IMR-90 (cell line): ENCODE data around the gene KCNF1. TPM values are rescaled to one million over a fixed set of nuclear protein-coding genes. Genes with fewer than 3 reads are reported as not detected.

Source experiments
- ATAC-seq: fragments of 200-7000 bp; cut with Tn5 transposase; 2 replicates; pipeline ENCODE4 v1.9.1; 2020; ENCODE audit warnings: low read depth, mild to moderate bottlenecking, moderate library complexity
- BruUV-seq: library from RNA; stranded (reverse); fragments of 400-500 nt; replicated peaks from 2 replicates; lab custom pipeline; 2021; lab: Mats Ljungman, UMichigan
- CTCF ChIA-PET: fragments of 300-600 bp; formaldehyde crosslinking; extraction: SDS; loops from one replicate; lab custom pipeline; 2021; ENCODE audit warnings: antibody characterized with exemption; lab: Yijun Ruan, JAX
- POLR2A ChIA-PET: fragments of 300-600 bp; sonication (Branson Sonifier 250); formaldehyde crosslinking; loops from one replicate; lab custom pipeline; 2022; ENCODE audit warnings: antibody characterized with exemption; ENCODE audit not compliant: unreplicated experiment; lab: Charles Lee
- DNase-seq: peaks from one replicate; pipeline ENCODE4 v3.0.0; 2013
- H2AFZ ChIP-seq: replicated peaks from 2 replicates; pipeline ENCODE3; 2013; ENCODE audit warnings: low read length, mild to moderate bottlenecking; ENCODE audit not compliant: poor library complexity
- H2AK5ac ChIP-seq: 2 replicates; pipeline ENCODE4 v1.6.1; 2013; ENCODE audit warnings: low read depth, low read length, inconsistent platforms
- H2AK9ac ChIP-seq: replicated peaks from 2 replicates; pipeline ENCODE3; 2013; ENCODE audit warnings: mild to moderate bottlenecking, low read depth, low read length, moderate library complexity; ENCODE audit not compliant: poor library complexity
- H2BK120ac ChIP-seq: 2 replicates; pipeline ENCODE4 v1.6.1; 2013; ENCODE audit warnings: low read depth, low read length, inconsistent platforms
- H2BK15ac ChIP-seq: 3 replicates; pipeline ENCODE4 v1.6.1; 2013; ENCODE audit warnings: low read depth, low read length, inconsistent platforms
- H2BK20ac ChIP-seq: 2 replicates; pipeline ENCODE4 v1.6.1; 2013; ENCODE audit warnings: low read depth, mild to moderate bottlenecking, inconsistent platforms, low read length, moderate library complexity
- H2BK5ac ChIP-seq: 2 replicates; pipeline ENCODE4 v1.6.1; 2013; ENCODE audit warnings: mild to moderate bottlenecking, low read depth, low read length, inconsistent platforms; ENCODE audit not compliant: poor library complexity, severe bottlenecking
- H3K14ac ChIP-seq: replicated peaks from 2 replicates; pipeline ENCODE4 v1.6.1; 2013; ENCODE audit warnings: low read depth, low read length, inconsistent platforms
- H3K18ac ChIP-seq: 2 replicates; pipeline ENCODE4 v1.6.1; 2013; ENCODE audit warnings: low read depth, low read length, control low read depth
- H3K23ac ChIP-seq: 2 replicates; pipeline ENCODE4 v1.6.1; 2013; ENCODE audit warnings: low read depth, low read length, inconsistent platforms
- H3K27ac ChIP-seq: 2 replicates; pipeline ENCODE4 v1.5.1; 2013; ENCODE audit warnings: mild to moderate bottlenecking, control low read depth, low read length; ENCODE audit not compliant: insufficient read depth
- H3K27me3 ChIP-seq: 2 replicates; pipeline ENCODE4 v1.6.1; 2013; ENCODE audit warnings: low read length; ENCODE audit not compliant: control insufficient read depth, insufficient read depth
- H3K36me3 ChIP-seq: 2 replicates; pipeline ENCODE4 v1.6.1; 2013; ENCODE audit warnings: low read length, mixed read lengths; ENCODE audit not compliant: control insufficient read depth, insufficient read depth
- H3K4ac ChIP-seq: 2 replicates; pipeline ENCODE4 v1.6.1; 2013; ENCODE audit warnings: low read depth, low read length, inconsistent platforms
- H3K4me1 ChIP-seq: 2 replicates; pipeline ENCODE4 v1.6.1; 2013; ENCODE audit warnings: low read length, mixed read lengths; ENCODE audit not compliant: control insufficient read depth, insufficient read depth
- H3K4me2 ChIP-seq: 2 replicates; pipeline ENCODE4 v1.6.1; 2013; ENCODE audit warnings: low read depth, mild to moderate bottlenecking, control low read depth, low read length, moderate library complexity
- H3K4me3 ChIP-seq: 2 replicates; pipeline ENCODE4 v1.5.1; 2013; ENCODE audit warnings: low read depth, mild to moderate bottlenecking, control low read depth, low read length, moderate library complexity; ENCODE audit not compliant: insufficient read depth
- H3K56ac ChIP-seq: 2 replicates; pipeline ENCODE4 v1.6.1; 2013; ENCODE audit warnings: low read length, inconsistent platforms; ENCODE audit not compliant: insufficient read depth; ENCODE audit errors: extremely low read depth
- H3K79me1 ChIP-seq, 2 experiments: 2 replicates each; pipeline ENCODE4 v1.6.1; 2013; ENCODE audit warnings: low read length in 2 of 2, inconsistent platforms in 1 of 2, low read depth in 1 of 2
- H3K9ac ChIP-seq: 2 replicates; pipeline ENCODE4 v1.6.1; 2013; ENCODE audit warnings: low read depth, low read length, control low read depth
- H3K9me1 ChIP-seq: 2 replicates; pipeline ENCODE4 v1.6.1; 2013; ENCODE audit warnings: low read length, inconsistent platforms; ENCODE audit not compliant: insufficient read depth
- H3K9me3 ChIP-seq: 2 replicates; pipeline ENCODE4 v1.6.1; 2013; ENCODE audit warnings: low read length; ENCODE audit not compliant: control insufficient read depth, insufficient read depth
- H4K20me1 ChIP-seq: 2 replicates; pipeline ENCODE4 v1.6.1; 2013; ENCODE audit warnings: low read length, inconsistent platforms; ENCODE audit not compliant: insufficient read depth
- H4K5ac ChIP-seq: 2 replicates; pipeline ENCODE4 v1.6.1; 2013; ENCODE audit warnings: mild to moderate bottlenecking, low read depth, low read length, control low read depth
- H4K8ac ChIP-seq, 2 experiments: 2 replicates each; pipeline ENCODE4 v1.6.1; 2013; ENCODE audit warnings: low read depth in 2 of 2, low read length in 2 of 2, control low read depth in 1 of 2, inconsistent platforms in 1 of 2
- H4K91ac ChIP-seq: 2 replicates; pipeline ENCODE4 v1.6.1; 2013; ENCODE audit warnings: low read depth, low read length, inconsistent platforms; ENCODE audit not compliant: insufficient read depth
- SMC3 ChIP-seq: fragments of 150-350 bp; IDR thresholded peaks from 2 replicates; pipeline ENCODE4 v1.6.1; 2016; ENCODE audit warnings: low read depth, mild to moderate bottlenecking, antibody characterized with exemption, low read length, moderate library complexity
- USF2 ChIP-seq: fragments of 150-350 bp; IDR thresholded peaks from 2 replicates; pipeline ENCODE4 v1.6.1; 2017; ENCODE audit warnings: mild to moderate bottlenecking, antibody characterized with exemption, low read length, low read depth
- WGBS, 2 experiments: methylation state at CpG; one replicate each; pipeline versions ENCODE4 v1.1.5 to v1.1.7; 2013; ENCODE audit warnings: missing lambda C conversion rate in 2 of 2; ENCODE audit not compliant: insufficient read length in 1 of 2; ENCODE audit errors: extremely low coverage in 2 of 2; 5-methylcytosine and 5-hydroxymethylcytosine counted together
- dilution Hi-C: fragments of 300-500 bp; cut with HindIII; formaldehyde crosslinking; loops from one replicate; pipeline ENCODE4 v1.14.3; 2018; ENCODE audit warnings: low sequenced_read_pairs; ENCODE audit not compliant: unreplicated experiment
- in situ Hi-C: fragments of 300-500 bp; cut with MboI; formaldehyde crosslinking; loops from 3 replicates; pipeline ENCODE4 v1.14.3; 2019; ENCODE audit warnings: low sequenced_read_pairs, inconsistent platforms, mixed read lengths
- intact Hi-C: fragments of 100-400 bp; cut with micrococcal nuclease; formaldehyde crosslinking; loops from 2 replicates; pipeline ENCODE4 v1.10.0; 2022
- polyA plus RNA-seq, 3 experiments: library from polyadenylated mRNA; depleted of rRNA; stranded (reverse); fragments of >200 nt; gene quantifications; 2 replicates each; pipeline ENCODE4 v1.2.3, GENCODE V29; 2012; ENCODE audit warnings: low replicate concordance in 1 of 3
- total RNA-seq: library from RNA; depleted of rRNA; stranded (reverse); fragments of >200 nt; gene quantifications from 2 replicates; pipeline ENCODE4 v1.2.3, GENCODE V29; 2012

KCNF1 gene
- total and polyA plus RNA-seq, 2 of the 4 experiments (the other 2 are of a cell fraction): 0.54 to 1.4 TPM

- in situ Hi-C loops (no loop called here), intact Hi-C loops (loop anchor here (2.0 to 5.0 kb wide), 2 partner anchors 78 to 215 kb away; no protein-coding TSS in a partner anchor), dilution Hi-C loops (no loop called here)
- H4K91ac ChIP-seq: no peak overlapping the region
- ChIA-PET CTCF (interaction anchor here (0.6 to 1.0 kb wide), 2 partner anchors 41 to 215 kb away, joined by 3 read pairs; no protein-coding TSS in a partner anchor), POLR2A (no interaction called here)
- no peak overlapping the region for H3K18ac ChIP-seq
- no peak for ATAC-seq
- no peak overlapping the region for H3K9ac ChIP-seq
- H3K36me3 ChIP-seq: no peaks in the 10 kb centered on the region
- H2AFZ ChIP-seq: no peak overlapping the region
- H3K14ac ChIP-seq: no peak overlapping the region
- BruUV-seq: no TSS peak
- TF ChIP-seq USF2 (no peak), SMC3 (no peak)
- no peak overlapping the region for H3K56ac ChIP-seq
- 48% methylated on average over 2 of the region's 3 CpGs; no CpG with 5 or more reads in 1 of the 2 experiments for WGBS, 2 experiments
- no peak overlapping the region for H2BK5ac ChIP-seq
- H3K4me3 ChIP-seq: no peak overlapping the region
- no peaks in the 10 kb centered on the region for H3K9me3 ChIP-seq
- H4K20me1 ChIP-seq: no peaks in the 10 kb centered on the region
- peaks cover 0 to 21% of the 10 kb centered on the region in 2 experiments; a peak in 2 of 4 replicates for H3K79me1 ChIP-seq
- H3K4me2 ChIP-seq: no peak overlapping the region
- H3K27me3 ChIP-seq: no peaks in the 10 kb centered on the region
- H2BK120ac ChIP-seq: no peak overlapping the region
- peaks cover 4% of the 10 kb centered on the region; the same call in 1 of the 2 replicates for H3K9me1 ChIP-seq
- H3K27ac ChIP-seq: no peak overlapping the region
- no peak overlapping the region for H2AK9ac ChIP-seq
- no peak overlapping the region for H4K8ac ChIP-seq
- H4K5ac ChIP-seq: no peak overlapping the region
- H3K4ac ChIP-seq: no peak overlapping the region
- H3K4me1 ChIP-seq: no peaks in the 10 kb centered on the region
- no peak for DNase-seq
- H2BK20ac ChIP-seq: no peak overlapping the region
- no peak overlapping the region for H2AK5ac ChIP-seq
- no peak overlapping the region for H2BK15ac ChIP-seq
- no peak overlapping the region for H3K23ac ChIP-seq
Measured at GRCh38 chr2:10909996-10910341, 1.8 kb upstream of the KCNF1 start.
